Esophagus (tissue), 2 donors: ENCODE measurements around the gene VASP. TPM values are rescaled to one million over a fixed set of nuclear protein-coding genes. Genes with fewer than 3 reads are reported as not detected.
"Not testable (repeated sequence)": the region's sequence is repeated elsewhere in the genome, so short reads cannot be mapped to it uniquely, and the experiment has no call there.

ENCODE experiments used
- H3K27ac ChIP-seq, 2 donors: one replicate each; pipeline ENCODE4 v1.5.1; 2013; ENCODE audit warnings: low read depth in 2 of 2, mild to moderate bottlenecking in 2 of 2, inconsistent platforms in 1 of 2, low read length in 1 of 2, moderate library complexity in 1 of 2
- H3K27me3 ChIP-seq, 2 donors: one replicate each; pipeline ENCODE4 v1.6.1; 2013; ENCODE audit warnings: low read length in 2 of 2, control low read depth in 1 of 2, mild to moderate bottlenecking in 1 of 2; ENCODE audit not compliant: insufficient read depth in 2 of 2, control insufficient read depth in 1 of 2
- H3K36me3 ChIP-seq, 2 donors: one replicate each; pipeline ENCODE4 v1.6.1; 2013; ENCODE audit warnings: low read length in 1 of 2; ENCODE audit not compliant: control insufficient read depth in 2 of 2, insufficient read depth in 2 of 2
- H3K4me1 ChIP-seq, 2 donors: one replicate each; pipeline ENCODE4 v1.6.1; 2013; ENCODE audit warnings: low read length in 1 of 2; ENCODE audit not compliant: control insufficient read depth in 2 of 2, insufficient read depth in 2 of 2
- H3K4me3 ChIP-seq, 2 donors: one replicate each; pipeline ENCODE4 v1.5.1; 2013; ENCODE audit warnings: low read length in 2 of 2, mild to moderate bottlenecking in 2 of 2, low read depth in 1 of 2, moderate library complexity in 1 of 2
- H3K9me3 ChIP-seq, 2 donors: one replicate each; pipeline ENCODE4 v1.6.1; 2013; ENCODE audit warnings: mild to moderate bottlenecking in 2 of 2, low read depth in 1 of 2, low read length in 1 of 2, moderate library complexity in 1 of 2; ENCODE audit not compliant: control insufficient read depth in 2 of 2, insufficient read depth in 1 of 2
- WGBS, 2 donors: extraction: QIAGEN DNeasy Blood & Tissue Kit; methylation state at CpG; one replicate each; pipeline ENCODE4 v1.1.7; 2013; 5-methylcytosine and 5-hydroxymethylcytosine counted together
- polyA plus RNA-seq, 2 donors: library from polyadenylated mRNA; stranded (reverse); fragments of 200-250 nt; gene quantifications; one replicate each; pipeline ENCODE4 v1.2.3, GENCODE V29; 2013
- donor health status: healthy with polysubstance abuse.
- donor health status: Bipolar disorder and iron deficiency.

VASP gene
- polyA plus RNA-seq, 2 donors, result 35.5 to 36.5 TPM

DNA sequence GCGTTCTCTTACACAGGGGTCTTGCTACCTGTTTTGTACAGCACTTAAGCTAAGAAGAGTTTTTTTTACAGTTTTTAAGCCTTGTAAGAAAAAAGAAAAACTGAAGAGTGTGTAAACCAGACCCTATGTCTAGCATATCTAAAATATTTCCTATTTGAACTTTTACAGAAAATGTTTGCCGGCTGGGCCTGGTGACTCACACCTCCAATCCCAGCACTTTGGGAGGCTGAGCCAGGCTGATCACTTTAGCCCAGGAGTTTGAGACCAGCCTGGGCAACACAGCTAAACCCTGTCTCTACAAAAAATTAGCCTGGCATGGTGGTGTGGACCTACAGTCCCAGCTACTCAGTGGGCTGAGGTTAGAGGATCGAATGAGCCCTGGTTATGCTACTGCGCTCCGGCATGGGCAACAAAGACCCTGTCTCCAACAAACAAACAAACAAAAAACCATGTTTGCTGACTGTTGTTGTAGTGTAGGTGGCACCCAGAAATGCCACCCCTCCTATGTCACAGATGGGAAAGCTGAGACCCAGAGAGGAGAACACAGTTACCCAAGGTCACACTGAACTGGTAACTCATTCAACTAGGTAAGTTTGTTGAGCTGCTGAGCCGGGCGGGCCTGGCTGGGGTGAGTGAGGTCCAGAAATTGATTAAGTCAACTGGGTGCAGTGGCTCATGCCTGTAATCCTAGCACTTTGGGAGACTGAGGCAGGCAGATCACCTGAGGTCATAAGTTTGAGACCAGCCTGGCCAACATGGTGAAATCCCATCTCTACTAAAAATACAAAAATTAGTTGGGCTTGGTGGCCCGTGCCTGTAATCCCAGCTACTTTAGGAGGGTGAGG lies 1.9 kb upstream of the VASP start:
- no peaks in the 10 kb centered on the region for H3K9me3 ChIP-seq
- peak overlapping the region in 1 of 2 donors; percentile 95 for H3K27ac ChIP-seq
- peaks cover 0 to 3% of the 10 kb centered on the region in 2 donors for H3K4me1 ChIP-seq
- no peaks in the 10 kb centered on the region for H3K36me3 ChIP-seq
- no peak overlapping the region for H3K4me3 ChIP-seq
- 77 to 82% methylated on average over 8 of the region's 8 CpGs for WGBS, 2 donors
- H3K27me3 ChIP-seq, result no peaks in the 10 kb centered on the region

DNA sequence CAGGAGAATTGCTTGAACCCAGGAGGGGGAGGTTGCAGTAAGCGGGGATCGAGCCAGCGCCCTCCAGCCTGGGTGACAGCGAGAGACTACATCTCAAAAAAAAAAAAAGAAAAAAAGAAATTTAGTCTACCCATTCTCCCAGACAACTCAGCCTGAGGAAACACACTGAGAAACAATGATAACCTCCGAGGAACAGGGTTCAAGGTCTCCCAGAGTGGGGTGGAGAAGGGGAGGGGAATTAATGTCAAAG lies 1.4 kb upstream of the VASP start:
- no peaks in the 10 kb centered on the region for H3K9me3 ChIP-seq
- WGBS, 2 donors, result 53 to 62% methylated on average over 5 of the region's 5 CpGs
- peak overlapping the region; percentile 87 to 95 for H3K27ac ChIP-seq
- H3K4me1 ChIP-seq, result peaks cover 0 to 3% of the 10 kb centered on the region in 2 donors
- no peaks in the 10 kb centered on the region for H3K36me3 ChIP-seq
- peak overlapping the region; percentile 87 to 88 for H3K4me3 ChIP-seq
- no peaks in the 10 kb centered on the region for H3K27me3 ChIP-seq

GRCh38 chr19:45506246-45506988 lies 862 bp upstream of the VASP start:
- 1% methylated on average over 27 to 47 of the region's 47 CpGs for WGBS, 2 donors
- Histone ChIP-seq H3K4me1 (peaks cover 0 to 3% of the 10 kb centered on the region in 2 donors), H3K9me3 (no peaks in the 10 kb centered on the region), H3K4me3 (peak overlapping the region; percentile 87 to 88), H3K36me3 (no peaks in the 10 kb centered on the region), H3K27me3 (no peaks in the 10 kb centered on the region), H3K27ac (peak overlapping the region; percentile 87 to 98)

DNA sequence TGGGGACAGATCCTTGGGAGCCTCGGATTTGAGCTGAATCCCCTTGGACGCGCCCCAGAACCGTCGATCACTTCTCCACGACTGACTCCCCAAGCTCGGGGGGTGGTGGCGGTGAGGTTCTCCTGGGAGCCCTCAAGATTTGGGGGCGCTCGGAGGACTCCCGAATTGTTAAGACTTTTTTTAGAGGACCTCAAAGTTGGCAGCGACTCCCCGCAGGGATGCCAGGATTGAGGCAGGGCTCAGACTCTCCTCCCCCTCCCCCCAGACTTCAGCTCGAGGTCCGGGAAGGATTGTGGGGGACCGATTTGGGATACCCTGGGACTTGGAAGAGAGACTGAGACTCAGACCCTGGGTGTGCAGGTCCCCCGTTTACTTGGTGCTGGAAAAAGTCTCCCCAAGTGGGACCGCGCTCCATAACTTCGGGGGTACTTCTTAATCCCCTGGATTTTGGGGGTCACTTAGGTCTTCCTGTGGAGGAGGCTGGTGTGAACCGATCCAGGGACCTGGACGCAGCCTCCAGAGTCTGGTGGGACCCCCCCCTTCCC lies 665 bp downstream of the VASP start:
- Histone ChIP-seq H3K36me3 (no peaks in the 10 kb centered on the region), H3K4me1 (peaks cover 0 to 3% of the 10 kb centered on the region in 2 donors), H3K9me3 (no peaks in the 10 kb centered on the region), H3K4me3 (peak overlapping the region; percentile 87 to 88), H3K27me3 (no peaks in the 10 kb centered on the region), H3K27ac (peak overlapping the region; percentile 87 to 98)
- 0% methylated on average over 22 of the region's 22 CpGs for WGBS, 2 donors

DNA sequence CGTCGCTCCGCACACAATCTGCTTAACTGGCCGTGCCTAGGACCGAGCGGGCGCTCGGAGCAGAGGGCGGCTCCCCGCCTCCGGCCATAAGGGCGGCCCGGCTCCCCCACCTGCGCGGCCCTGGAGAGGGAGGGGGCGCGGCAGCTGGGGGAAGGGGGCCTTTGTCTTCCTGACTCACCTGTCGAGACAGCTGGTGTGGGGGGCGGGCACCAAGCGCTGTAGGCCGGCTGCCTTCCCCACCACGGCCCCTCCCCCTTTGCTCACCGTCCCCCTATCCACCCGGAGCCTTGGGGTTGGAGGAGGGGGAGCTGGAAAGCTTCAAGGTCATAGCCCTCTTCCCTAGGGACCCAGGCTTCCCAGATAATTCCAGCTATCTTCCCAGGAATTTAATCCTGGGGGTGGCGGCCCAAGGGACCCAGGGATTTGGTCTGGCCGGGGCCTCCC lies 1.2 kb downstream of the VASP start:
- H3K4me1 ChIP-seq, result peaks cover 0 to 3% of the 10 kb centered on the region in 2 donors
- H3K27me3 ChIP-seq, result no peaks in the 10 kb centered on the region
- 1% methylated on average over 16 to 26 of the region's 26 CpGs for WGBS, 2 donors
- H3K27ac ChIP-seq, result peak overlapping the region; percentile 87 to 98
- no peaks in the 10 kb centered on the region for H3K9me3 ChIP-seq
- peak overlapping the region; percentile 87 to 88 for H3K4me3 ChIP-seq
- H3K36me3 ChIP-seq, result no peaks in the 10 kb centered on the region

- Histone ChIP-seq H3K4me1 (peaks cover 3 to 7% of the 10 kb centered on the region in 2 donors), H3K9me3 (no peaks in the 10 kb centered on the region), H3K4me3 (peak overlapping the region; percentile 87 to 88), H3K27me3 (no peaks in the 10 kb centered on the region), H3K36me3 (no peaks in the 10 kb centered on the region), H3K27ac (peak overlapping the region; percentile 87 to 98)
- WGBS, 2 donors, result 2% methylated on average over 23 to 28 of the region's 28 CpGs
Measured at GRCh38 chr19:45508861-45509691, 1.8 kb downstream of the VASP start.

- Histone ChIP-seq H3K4me3 (peak overlapping the region; percentile 30 to 87), H3K27me3 (no peaks in the 10 kb centered on the region), H3K4me1 (peaks cover 7 to 11% of the 10 kb centered on the region in 2 donors), H3K36me3 (no peaks in the 10 kb centered on the region), H3K9me3 (no peaks in the 10 kb centered on the region), H3K27ac (peak overlapping the region; percentile 82 to 87)
- WGBS, 2 donors, result 8 to 12% methylated on average over 3 of the region's 3 CpGs
Measured at GRCh38 chr19:45509692-45510015, 2.4 kb downstream of the VASP start.

- Histone ChIP-seq H3K4me1 (peaks cover 7 to 15% of the 10 kb centered on the region in 2 donors), H3K27ac (peak overlapping the region in 1 of 2 donors; percentile 0)
Measured at GRCh38 chr19:45510352-45510751, 3.1 kb downstream of the VASP start.

DNA sequence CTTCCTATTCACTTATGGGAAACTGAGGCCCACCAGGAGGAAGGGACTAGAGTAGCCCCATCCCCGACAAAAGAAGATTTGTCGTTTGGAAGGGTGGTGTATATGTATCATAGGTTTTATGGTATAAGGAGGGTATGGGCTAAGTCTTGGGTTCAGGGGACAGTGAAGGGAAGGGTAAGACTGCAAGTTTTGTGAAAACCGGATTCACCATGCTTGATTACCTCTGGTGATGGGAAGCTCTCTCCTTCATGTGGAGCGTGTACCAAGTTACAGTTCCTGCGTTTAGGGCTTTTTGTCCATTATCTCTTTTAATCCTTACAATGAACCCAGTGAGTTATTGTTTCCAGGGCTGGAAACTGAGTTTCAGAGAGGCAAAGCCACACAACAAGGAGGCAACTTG lies 3.8 kb downstream of the VASP start:
- Histone ChIP-seq H3K27me3 (no peaks in the 10 kb centered on the region), H3K4me3 (no peak overlapping the region), H3K4me1 (peaks cover 7 to 15% of the 10 kb centered on the region in 2 donors), H3K36me3 (no peaks in the 10 kb centered on the region), H3K9me3 (no peaks in the 10 kb centered on the region), H3K27ac (no peak overlapping the region)
- 89% methylated on average over 5 of the region's 5 CpGs for WGBS, 2 donors

More at GRCh38 chr19:45510352-45510751, 3.1 kb downstream of the VASP start:
- H3K4me3 ChIP-seq, H3K27me3 ChIP-seq, H3K9me3 ChIP-seq, H3K36me3 ChIP-seq: not testable (repeated sequence)
- 79 to 83% methylated on average over 11 of the region's 11 CpGs for WGBS, 2 donors
